ENCODE measurements around the gene QKI.
"Not testable (repeated sequence)": the region's sequence is repeated elsewhere in the genome, so short reads cannot be mapped to it uniquely, and the experiment has no call there.

Gene QKI

GRCh38 chr6:163579880-163580295 lies 165.4 kb downstream of the QKI start:
- DNase-seq (ENCODE audit: low spot score) = no peak

DNA sequence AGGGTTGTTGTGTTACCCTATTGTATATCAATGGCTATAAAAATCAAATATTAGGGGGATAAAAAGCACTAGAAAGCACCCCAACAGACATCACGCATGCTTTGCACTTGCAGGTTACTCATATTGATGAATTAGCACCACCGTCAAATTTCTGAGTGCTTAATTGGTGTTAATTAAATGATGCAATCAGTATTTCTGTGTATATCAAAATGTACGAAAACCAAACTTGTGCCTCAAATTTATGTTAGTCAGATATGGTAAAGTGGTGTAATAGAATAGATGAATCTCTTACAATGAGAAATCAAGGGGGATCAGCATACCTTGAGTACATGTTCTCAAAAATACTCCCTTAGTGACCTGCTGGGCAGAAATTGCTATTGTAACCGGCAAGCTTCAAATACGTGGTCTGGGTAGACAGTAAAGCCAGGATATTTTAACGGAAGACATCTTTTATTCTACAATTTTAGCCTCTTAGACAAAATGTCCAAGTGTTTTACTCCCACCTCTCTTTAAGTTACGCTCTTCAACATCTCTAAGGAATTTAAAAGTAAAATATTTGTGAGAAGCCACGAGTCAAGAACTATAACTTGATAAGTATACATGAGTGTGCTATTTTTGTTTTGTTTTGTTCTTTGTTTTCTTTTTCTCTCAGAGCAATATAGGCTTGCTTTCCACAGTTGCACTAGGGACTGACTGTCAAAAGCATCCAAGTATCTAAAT lies 166.0 kb downstream of the QKI start:
- no peak for DNase-seq (ENCODE audit: low spot score)

DNA sequence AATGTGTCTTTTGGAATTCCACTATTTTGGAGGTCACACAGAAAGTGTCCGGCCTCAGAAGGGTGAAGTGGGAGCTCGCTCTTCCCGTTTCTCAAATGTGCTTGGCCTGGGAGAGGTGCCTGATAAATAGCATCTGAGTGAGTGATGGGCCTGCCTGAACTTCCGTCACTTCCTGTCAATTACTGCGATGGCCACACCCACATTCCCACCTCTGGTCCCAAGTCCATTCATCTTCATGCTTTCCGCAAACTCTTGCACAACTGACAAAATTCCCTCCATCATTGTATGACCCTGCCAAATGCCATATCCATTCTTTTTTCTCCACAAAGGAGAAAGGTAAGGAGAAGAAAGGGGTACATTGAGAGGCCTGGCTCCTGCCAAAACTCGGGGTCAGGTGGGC lies 169.0 kb downstream of the QKI start:
- no peak for DNase-seq (ENCODE audit: low spot score)

DNA sequence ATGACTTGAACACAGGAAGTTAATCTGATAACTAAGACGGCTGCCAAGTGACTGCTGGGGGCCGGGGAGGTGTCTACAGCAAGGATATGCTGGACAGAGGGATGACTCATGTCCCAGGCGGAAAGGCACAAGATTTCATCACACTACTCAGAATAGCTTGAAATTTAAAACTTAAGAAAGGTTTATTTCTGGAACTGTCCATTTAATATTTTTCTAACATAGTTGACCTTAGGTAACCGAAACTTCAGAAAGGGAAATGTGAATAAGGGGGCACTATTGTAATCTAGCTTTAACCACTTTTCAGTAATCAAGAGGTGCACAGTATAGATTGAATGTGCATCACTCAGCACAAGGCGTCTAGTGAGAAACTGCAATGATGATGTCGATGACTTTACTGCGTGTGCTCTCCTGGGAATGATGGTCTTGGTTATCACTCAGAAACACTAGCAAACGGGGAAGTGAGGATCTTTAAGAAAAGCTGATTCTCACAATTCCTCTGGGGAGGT lies 171.5 kb downstream of the QKI start:
- DNase-seq (ENCODE audit: low spot score) = no peak

GRCh38 chr6:163586888-163587287 lies 172.4 kb downstream of the QKI start:
- no peak for DNase-seq (ENCODE audit: low spot score)

DNA sequence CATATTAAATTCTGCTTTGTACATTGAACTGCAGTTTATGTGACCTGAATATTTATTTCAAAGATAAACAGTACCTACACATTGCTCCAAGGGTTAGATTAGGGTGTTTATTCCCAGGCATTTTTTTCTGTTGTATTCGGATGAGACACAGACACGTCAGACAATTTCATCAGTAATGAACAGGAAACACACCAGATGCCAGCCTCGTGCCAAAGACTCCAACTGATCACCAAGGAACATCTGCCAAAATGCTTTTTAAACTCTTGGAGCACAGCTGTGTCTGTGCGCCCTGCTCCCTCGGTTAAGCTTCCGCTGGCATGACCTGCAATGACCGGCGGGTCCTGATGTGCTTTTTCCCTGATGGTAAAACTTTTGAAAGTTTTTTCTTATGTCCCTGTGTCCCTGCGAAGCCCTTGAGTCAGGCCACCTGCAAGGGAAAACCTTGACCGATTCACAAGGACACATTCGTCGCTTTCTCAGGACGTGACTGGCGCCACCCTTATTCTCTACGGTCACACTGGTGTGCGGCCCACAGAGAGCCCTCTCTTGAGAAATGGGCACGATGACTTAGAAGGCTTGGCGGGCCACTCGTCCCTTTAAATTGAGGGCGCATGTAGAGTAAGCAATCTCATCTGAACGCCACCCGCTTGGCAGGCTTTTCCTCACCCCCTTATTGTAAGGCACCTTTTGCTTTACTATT lies 173.9 kb downstream of the QKI start:
- DNase-seq (ENCODE audit: low spot score) = no peak

- DNase-seq (ENCODE audit: low spot score) = no peak
These were observed 174.9 kb downstream of the QKI start for GRCh38 chr6:163589387-163589786.

- not testable (repeated sequence) for DNase-seq (ENCODE audit: low spot score)
These were observed 175.6 kb downstream of the QKI start for GRCh38 chr6:163590132-163590531.

- no peak for DNase-seq (ENCODE audit: low spot score)
These were observed 178.4 kb downstream of the QKI start for GRCh38 chr6:163592872-163593271.

DNA sequence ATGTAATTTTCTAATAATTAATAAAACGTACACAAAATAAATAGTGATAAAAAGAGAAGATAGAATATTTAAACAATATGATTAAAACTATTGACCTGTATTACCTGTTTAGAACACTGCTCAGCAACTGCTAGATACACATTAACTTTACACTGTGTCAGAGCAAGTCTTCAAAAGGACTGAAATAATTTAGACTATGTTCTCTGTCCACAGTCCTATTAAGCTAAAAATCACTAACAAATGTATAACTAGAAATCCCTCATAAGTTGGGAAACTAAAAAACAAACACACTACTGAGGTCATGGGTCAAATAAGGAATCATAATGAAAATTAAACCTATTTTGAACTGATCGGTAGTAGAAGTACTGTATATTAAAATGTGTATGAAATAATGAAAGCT lies 181.7 kb downstream of the QKI start:
- DNase-seq (ENCODE audit: low spot score) = no peak

GRCh38 chr6:163599136-163599535 lies 184.6 kb downstream of the QKI start:
- no peak for DNase-seq (ENCODE audit: low spot score)

DNA sequence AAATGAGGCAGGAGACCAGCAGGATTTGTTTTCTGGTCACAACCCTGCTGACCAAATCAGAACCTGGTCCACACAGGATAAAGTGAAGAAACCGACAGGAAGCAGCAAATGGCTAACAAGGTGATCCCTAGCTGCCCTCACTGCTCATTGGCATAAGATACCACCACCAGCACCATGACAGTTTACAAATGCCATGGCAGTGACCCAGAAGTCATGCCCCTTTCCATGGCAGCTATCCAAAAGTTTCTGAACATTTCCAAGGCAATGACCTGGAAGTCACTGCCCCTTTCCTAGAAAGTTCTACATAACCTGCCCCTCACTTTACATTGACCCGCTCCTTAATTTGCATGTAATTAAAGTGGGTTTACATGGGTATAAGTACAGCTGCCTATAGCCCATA lies 185.2 kb downstream of the QKI start:
- DNase-seq (ENCODE audit: low spot score) = no peak

GRCh38 chr6:163600331-163600730 lies 185.8 kb downstream of the QKI start:
- DNase-seq (ENCODE audit: low spot score) = no peak

GRCh38 chr6:163600781-163601180 lies 186.3 kb downstream of the QKI start:
- DNase-seq (ENCODE audit: low spot score) = no peak

- DNase-seq (ENCODE audit: low spot score) = no peak
These were observed 188.3 kb downstream of the QKI start for GRCh38 chr6:163602851-163603250.

DNA sequence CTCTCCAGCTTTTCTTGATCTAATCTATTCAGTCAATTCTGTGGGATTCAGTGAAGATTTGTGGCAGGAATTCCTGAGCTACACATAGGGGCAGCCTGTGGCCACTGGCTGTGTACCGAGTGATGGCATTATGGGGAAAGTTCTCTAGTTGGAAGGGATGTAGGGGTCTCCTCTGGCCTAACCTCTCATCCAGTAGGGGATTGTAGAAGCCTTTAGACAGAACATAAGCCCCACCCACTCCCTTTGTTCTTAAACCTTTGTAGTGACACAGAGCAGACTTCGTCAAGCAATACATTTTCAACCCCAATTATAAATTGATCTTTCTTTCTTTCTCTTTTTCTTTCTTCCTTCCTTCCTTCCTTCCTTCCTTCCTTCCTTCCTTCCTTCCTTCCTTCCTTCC lies 188.9 kb downstream of the QKI start:
- no peak for DNase-seq (ENCODE audit: low spot score)

- no peak for DNase-seq (ENCODE audit: low spot score)
These were observed 191.0 kb downstream of the QKI start for GRCh38 chr6:163605385-163606097.

DNA sequence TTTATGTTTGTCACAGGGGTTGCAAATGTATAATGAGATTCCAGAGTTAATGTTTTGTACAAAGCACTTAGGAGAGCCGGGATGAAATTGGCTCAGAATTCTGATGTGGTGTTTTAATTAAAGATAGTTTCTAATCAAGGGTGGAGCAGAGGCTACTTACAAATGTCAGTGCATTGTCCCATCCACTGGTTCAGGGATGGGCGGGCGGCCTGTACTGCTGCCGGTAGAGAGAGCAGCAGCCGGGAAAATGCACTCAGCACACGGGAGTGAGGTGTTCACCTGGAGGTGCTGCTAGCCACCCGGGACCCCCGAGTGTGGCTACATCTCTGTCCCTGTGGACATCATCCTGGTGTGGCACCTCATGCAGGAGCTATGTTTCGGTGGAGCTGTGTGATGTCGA lies 193.3 kb downstream of the QKI start:
- DNase-seq (ENCODE audit: low spot score) = no peak

DNA sequence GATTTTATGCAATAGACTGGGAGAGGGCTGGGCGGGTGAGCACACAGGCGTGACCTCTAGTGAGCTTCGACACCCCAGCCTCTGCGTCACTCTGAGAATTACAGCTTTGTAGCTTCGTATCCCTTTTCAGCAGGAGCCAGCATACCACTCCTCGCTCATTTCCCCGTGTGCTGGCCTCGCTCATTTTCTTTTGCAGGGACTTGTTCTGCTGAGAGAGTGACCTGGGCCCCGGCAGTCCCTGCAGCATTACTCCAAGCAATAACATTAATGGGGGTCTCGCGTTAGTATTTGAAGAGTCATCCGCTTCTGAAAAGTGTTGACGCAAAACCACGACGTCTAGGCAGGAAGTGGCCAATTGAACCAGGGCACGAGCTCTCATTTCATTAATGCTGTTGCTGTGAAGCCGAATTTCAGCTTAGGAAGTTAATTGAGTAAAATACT lies 193.7 kb downstream of the QKI start:
- DNase-seq (ENCODE audit: low spot score) = no peak

- DNase-seq (ENCODE audit: low spot score) = no peak
These were observed 197.7 kb downstream of the QKI start for GRCh38 chr6:163612200-163612599.

DNA sequence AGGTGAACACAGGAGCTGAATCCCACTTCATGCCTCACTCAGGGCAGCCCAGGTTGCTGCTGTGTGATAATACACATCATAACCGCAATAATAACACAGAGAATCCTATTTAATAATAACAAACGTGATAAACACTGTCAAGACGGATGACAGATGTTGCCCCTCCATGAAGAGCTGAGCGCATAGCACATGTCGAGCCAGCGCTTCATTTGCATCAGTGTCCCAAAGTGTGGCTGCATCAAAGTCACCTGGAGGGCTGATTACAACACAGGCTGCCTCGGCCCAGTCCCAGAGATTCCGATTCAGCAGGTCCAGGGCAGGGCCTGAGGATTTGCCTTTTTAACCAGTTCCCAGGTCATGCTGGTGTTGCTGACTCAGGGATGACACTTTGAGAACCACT lies 198.5 kb downstream of the QKI start:
- no peak for DNase-seq (ENCODE audit: low spot score)

GRCh38 chr6:163613668-163614067 lies 199.2 kb downstream of the QKI start:
- DNase-seq (ENCODE audit: low spot score) = no peak

GRCh38 chr6:163616452-163616851 lies 201.9 kb downstream of the QKI start:
- DNase-seq (ENCODE audit: low spot score) = no peak

Data from D341Med (cell line).